GM19455 (cell line): ENCODE data around the gene ZNF217.
"Not testable (repeated sequence)": the region's sequence is repeated elsewhere in the genome, so short reads cannot be mapped to it uniquely, and the experiment has no call there.

ENCODE experiments used
- ATAC-seq: cut with Tn5 transposase; IDR thresholded peaks from one replicate; pipeline ENCODE4 v1.9.1; 2021; ENCODE audit not compliant: unreplicated experiment

ZNF217 gene

GRCh38 chr20:53593466-53594007, at the start of gene ZNF217:
ZNF217 (minus strand) TSS chr20:53593839; CDS start chr20:53582826, 11,013 bp downstream.
- peak; percentile 30 for ATAC-seq

DNA sequence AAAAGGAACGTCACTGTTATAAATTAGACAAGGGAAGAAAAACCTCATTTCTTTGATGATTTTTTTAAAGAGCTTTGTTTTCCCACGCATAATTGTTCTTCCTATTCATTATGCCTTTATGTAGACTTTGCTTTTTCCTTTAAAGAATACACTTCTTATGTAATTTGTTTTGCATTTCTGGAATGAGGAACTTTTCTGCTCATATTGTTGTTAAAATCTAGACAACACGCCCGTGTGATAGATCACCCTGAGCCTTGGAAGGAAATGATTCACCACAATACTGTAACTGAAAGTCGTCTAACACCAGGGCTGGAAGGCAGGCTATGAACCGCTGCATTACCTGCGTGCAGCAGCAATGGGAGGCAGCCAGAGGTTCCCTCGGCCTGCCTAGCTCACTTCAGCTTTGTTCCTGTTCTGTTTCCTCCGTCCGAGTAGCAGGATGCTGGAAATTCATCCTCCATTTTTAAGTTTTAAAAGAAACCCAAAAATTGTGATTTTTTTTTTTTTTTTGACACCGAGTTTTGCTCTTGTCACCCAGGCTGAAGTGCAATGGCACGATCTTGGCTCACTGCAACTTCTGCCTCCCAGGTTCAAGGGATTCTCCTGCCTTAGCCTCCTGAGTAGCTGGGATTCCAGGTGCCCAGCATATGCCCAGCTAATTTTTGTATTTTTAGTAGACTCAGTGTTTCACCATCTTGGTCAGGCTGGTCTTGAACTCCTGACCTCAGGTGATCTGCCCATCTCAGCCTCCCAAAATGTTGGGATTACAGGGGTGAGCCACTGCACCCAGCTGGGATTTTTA, 49.6 kb upstream of the ZNF217 start:
- peak; percentile 98 for ATAC-seq

DNA sequence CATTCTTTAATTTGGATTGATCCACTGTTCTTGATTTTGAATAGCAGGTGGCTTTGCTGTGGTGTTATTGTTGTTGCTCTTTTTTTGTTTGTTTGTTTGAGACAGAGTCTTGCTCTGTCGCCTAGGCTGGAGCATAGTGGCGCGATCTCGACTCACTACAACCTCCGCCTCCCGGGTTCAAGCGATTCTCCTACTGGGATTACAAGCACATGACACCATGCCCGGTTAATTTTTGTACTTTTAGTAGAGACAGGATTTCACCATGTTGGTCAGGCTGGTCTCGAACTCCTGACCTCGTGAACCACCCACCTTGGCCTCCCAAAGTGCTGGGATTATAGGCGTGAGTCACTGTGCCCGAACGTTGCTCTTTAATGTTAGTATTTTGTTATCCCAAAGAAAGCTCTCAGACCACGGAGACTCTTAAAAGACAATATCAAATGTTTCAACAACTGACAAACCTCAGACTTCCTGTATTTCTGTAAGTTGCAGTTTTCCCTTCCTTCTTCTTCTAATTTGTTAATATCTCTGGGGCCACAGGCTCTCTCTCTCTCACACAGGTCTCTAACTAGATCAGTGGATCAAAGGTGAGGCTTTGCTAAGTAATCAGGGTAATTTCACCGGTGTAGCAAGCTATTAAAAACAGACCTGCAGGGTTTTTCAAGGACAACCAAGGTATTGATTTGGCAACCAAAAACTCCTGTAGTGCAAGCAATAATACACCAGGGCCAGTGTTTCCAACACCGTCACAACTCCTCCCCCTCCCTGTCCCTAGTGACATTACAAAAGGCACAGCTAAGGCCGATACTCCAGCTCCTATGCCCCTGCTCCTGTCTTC, 48.8 kb upstream of the ZNF217 start:
- ATAC-seq, result peak; percentile 48

GRCh38 chr20:53639647-53640440, 46.2 kb upstream of the ZNF217 start:
- no peak for ATAC-seq

DNA sequence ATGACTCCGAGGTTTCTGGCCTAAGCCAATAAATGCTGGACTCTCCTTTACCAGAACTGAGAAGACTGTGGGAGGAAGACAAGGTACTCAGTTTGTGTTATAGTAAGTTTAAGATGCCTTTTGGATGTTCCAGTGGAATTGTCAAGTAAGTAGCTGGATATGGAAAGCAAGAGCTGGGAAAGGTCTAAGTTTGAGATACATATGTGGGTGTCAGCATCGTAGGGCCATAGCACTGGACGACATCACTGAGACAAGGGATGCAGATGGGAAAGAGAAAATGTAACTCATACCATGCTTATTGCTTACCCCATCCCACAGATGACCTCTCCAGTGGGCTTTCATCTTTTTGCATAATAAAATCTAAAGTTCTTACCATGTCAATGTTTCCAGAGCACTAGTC, 45.5 kb upstream of the ZNF217 start:
- no peak for ATAC-seq

- ATAC-seq, result not testable (repeated sequence)
Measured at GRCh38 chr20:53637310-53637709, 43.7 kb upstream of the ZNF217 start.

DNA sequence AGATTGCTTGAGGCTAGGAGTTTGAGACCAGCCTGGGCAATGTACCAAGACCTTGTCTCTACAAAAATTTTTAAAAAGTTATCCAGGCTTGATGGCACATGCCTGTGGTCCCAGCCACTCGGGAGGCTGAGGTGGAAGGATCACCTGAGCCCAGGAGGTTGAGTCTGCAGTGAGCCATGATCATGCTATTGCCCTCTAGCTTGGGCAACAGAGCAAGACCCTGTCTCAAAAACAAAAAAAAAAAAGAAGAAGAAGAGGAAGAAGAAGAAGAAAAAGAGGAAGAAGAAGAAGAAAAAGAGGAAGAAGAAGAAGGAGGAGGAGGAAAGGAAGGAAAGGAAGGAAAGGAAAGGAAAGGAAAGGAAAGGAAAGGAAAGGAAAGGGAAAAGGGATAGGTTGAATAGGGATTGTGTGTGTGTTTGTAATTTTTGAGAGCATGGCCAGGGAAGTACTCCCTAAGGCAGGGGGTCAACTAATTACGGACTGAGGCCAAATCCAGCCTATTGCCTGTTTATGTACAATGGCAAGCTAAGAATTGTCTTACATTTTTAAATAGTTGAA, 43.0 kb upstream of the ZNF217 start:
- ATAC-seq, result no peak

GRCh38 chr20:53635221-53635620, 41.6 kb upstream of the ZNF217 start:
- ATAC-seq, result no peak

GRCh38 chr20:53631909-53632662, 38.4 kb upstream of the ZNF217 start:
- ATAC-seq, result no peak

GRCh38 chr20:53629436-53629835, 35.8 kb upstream of the ZNF217 start:
- no peak for ATAC-seq

DNA sequence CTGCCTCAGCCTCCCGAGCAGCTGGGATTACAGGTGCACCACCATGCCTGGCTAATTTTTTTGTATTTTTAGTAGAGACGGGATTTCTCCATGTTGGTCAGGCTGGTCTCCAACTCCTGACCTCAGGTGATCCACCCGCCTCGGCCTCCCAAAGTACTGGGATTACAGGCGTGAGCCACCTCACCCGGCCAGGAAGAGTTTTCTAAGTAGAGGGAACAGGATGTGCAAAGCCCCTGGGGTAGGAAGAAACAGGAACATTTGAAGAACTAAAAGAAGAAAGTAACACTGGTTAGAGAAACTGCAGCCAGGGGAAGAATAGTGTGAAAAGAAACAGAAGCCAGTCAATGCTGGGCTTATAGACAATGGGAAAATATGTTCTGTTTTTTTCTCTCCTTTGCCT, 35.1 kb upstream of the ZNF217 start:
- ATAC-seq, result not testable (repeated sequence)

- no peak for ATAC-seq
Measured at GRCh38 chr20:53628076-53628475, 34.4 kb upstream of the ZNF217 start.

DNA sequence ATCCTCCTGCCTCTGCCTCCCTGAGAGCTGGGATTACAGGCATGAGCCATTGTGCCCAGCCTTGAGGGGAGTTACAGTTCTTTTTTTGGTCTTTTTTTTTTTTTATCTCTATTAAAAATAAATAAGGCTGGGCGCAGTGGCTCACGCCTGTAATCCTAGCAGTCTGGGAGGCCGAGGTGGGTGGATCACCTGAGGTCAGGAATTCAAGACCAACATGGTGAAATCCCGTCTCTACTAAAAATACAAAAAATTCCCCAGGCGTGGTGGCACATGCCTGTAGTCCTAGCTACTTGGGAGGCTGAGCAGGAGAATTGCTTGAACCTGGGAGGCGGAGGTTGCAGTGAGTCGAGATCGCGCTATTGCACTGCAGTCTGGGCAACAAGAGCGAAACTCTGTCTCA, 33.4 kb upstream of the ZNF217 start:
- not testable (repeated sequence) for ATAC-seq

- ATAC-seq, result no peak
Measured at GRCh38 chr20:53626584-53626983, 32.9 kb upstream of the ZNF217 start.

DNA sequence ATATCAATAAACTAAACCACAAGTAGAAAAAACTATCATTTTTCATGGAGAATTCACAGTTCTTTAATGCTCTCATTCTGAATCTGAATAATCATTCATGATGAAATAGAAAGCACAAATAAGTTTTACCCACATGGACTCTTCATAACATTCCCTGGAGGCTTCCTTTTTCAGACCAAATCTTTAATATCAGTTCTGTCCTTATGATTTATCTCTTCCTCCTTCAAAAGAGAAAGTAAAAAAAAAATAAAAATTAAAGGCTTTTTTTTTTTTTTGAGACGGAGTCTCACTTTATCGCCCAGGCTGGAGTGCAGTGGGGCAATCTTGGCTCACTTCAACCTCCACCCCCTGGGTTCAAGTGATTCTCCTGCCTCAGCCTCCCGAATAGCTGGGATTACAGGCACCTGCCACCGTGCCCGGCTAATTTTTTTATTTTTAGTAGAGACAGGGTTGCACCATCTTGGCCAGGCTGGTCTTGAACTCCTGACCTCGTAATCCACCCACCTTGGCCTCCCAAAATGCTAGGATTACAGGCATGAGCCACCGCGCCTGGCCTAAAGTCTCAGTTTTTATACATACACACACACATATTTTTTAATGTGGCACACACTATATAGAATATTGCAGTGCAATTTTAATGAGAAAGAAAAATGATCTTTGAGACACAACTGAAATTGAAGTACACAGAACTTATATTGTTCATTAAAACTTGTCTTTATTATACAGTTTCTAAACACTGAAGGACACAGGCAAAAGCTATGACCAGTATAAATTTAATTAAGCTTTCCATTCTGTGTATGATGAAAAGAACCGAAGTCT, 31.9 kb upstream of the ZNF217 start:
- no peak for ATAC-seq

DNA sequence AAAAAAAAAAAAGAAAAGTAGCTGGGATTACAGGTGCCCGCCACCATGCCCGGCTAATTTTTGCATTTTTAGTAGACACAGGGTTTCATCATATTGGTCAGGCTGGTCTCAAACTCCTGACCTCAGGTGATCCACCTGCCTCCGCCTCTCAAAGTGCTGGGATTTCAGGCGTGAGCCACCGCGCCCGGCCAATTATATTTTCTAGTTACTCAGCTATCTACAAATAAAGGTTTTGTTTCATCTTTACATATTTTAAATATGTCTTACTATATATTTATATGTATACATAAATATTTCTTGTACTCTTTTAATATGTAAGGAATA, 31.2 kb upstream of the ZNF217 start:
- not testable (repeated sequence) for ATAC-seq

DNA sequence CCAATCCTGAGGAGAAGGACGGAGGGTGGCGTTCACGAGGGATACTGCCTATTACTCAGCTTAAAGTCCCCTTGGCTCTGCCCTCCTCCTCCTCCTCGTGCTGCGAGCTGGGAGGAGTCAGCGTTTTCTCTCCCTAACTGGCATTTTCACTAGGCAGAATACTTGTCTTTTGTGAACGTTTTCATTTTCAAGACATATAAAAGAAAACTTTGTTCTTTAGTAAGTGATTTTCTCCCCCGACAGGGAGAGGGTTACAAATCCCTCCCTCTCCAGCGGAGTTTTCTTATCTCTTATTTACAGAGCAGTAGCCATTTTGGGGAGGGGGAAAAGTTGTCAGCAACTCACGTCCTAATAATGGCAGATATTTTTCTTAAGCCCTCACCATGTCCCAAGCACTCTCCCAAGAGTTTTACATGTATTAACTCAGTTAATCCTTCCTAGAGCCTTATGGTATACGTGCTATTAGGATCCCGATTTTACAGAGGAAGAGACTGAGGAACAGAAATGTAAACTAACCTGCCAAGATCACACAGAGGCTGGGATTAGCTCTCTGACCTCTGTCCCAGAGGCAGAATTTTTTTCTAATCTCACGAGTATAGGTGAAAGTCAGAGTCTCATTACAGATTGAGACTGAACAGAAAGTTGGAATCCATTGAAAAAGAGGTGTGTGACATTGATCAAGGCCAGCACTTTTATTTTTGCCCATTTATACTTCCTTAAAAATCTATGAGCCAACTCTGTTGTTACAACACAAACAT, 30.0 kb upstream of the ZNF217 start:
- ATAC-seq, result peak; percentile 53

GRCh38 chr20:53623134-53623453, 29.5 kb upstream of the ZNF217 start:
- ATAC-seq, result no peak
